Islet of Langerhans (tissue), 1 donor: ENCODE measurements around the gene PJVK.
A peak's percentile ranks its signal among the peaks of the same experiment; 100 is the strongest.

Experiments used
- FAIRE-seq: peaks from one replicate; lab custom pipeline; 2011; peaks lifted over from hg19 to GRCh38; lab: Jason Lieb, UNC

Gene PJVK

DNA sequence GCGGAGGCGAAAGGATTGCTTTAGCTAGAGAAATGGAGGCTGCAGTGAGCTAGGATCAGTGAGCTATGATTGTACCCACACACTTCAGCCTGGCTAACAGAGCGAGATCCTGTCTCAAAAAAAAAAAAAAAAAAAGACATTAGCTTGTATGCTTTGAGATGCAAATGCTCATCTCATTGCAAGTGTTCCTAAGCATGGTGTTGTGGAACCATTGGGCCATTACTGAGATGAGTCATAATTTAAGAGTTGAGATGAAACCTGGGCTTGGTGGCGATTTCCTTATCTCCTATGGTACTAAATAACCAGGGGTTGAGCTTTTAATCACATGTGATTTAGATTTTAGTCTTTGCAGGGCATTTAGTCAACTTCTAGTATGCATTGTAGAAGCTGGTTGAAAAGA, 31.3 kb downstream of the PJVK start:
- peak; percentile 79 for FAIRE-seq

DNA sequence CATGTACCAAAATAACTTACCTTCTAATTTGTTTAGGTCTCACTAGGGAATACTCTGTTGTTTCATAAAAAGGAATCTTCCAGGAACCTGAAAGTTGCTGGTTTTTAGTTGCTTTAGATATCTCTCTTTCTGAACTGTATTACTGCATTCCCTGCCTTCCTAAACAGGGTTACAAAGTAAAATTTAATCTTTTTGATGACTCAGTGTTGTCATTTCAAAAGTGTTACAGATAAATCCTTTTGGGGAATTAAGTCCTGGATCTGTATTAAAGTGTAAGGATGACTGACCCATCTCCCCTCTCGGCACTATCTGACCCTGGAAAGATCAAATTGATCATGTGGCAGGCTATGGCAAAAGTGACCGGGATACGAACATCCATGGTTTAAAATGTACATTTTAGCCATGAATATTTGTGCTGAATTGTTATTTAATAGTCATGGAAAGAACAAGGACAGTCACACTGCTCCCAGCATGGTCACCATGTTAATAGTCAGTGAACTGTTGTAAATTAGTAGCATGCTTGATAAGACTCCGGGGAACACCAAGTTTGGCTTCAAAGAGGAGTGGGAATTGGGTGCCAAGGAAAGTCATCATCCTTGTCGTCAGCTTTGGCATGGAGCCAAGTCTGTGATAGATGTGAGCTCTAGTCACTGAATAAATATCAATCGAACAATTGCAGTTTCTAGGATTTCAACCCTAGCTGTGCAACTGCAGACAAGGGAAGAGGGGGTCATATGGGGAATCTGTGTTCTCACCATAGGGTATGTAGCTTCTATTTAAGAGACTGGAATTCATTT, 33.3 kb downstream of the PJVK start:
- no peak for FAIRE-seq

DNA sequence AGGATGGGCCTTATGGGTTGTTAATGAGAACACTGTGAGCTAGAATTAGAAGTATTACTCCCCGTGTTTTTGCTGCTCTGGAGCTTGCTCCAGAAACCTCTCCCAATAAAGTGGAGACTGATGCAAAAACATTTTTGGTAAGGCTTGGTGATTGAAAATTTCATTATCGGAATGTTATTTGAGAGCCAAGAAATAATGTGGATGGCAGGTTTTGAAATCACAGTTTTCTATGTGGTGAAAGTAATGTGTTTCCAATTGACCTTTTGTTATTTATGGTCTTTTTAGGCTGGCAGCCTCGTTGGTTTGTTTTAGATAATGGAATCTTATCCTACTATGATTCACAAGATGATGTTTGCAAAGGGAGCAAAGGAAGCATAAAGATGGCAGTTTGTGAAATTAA, 34.2 kb downstream of the PJVK start:
- FAIRE-seq: no peak

- FAIRE-seq: no peak
Measured at GRCh38 chr2:178491612-178492011, 40.4 kb downstream of the PJVK start.

- FAIRE-seq: no peak
Measured at GRCh38 chr2:178496049-178496448, 44.9 kb downstream of the PJVK start.

- FAIRE-seq: no peak
Measured at GRCh38 chr2:178498137-178498536, 47.0 kb downstream of the PJVK start.

GRCh38 chr2:178499640-178500039, 48.5 kb downstream of the PJVK start:
- no peak for FAIRE-seq

DNA sequence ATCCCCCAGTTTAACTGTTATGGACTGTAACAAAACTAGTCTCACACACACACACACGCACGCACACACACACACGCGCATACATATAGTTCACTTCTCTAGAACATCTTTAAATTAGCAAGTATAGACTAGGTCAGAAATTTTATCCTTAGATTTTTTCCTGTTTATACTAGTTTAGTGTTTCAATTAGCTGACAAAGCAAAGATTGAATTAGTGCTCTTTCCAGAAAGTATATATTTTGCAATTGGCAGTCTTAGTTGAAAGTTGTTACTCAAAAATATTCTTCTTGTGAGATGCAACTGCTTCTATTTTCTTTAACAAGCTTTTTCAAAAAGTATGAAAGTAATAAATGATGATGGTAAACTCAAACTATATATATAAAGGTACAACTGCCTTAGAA, 51.6 kb downstream of the PJVK start:
- no peak for FAIRE-seq

GRCh38 chr2:178506101-178506500, 54.9 kb downstream of the PJVK start:
- no peak for FAIRE-seq

DNA sequence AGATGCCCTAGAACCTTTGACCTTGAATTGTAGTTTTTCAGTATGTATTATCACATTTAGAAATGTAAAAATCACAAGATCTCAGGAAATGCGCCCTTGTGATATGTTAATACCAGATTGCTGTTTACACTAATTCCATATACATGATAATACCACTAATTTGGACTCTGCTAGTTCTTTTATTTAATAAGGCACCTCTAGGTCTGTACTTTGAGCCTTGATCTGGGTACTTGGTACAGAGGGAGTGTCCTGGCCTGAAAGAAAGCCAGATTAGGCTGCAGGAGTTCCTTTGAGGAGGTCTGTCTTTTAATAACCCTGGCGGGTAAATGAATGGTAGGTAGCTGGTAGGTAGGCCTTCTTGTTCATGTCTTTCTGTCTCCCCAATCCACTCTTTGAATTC, 55.3 kb downstream of the PJVK start:
- FAIRE-seq: no peak

DNA sequence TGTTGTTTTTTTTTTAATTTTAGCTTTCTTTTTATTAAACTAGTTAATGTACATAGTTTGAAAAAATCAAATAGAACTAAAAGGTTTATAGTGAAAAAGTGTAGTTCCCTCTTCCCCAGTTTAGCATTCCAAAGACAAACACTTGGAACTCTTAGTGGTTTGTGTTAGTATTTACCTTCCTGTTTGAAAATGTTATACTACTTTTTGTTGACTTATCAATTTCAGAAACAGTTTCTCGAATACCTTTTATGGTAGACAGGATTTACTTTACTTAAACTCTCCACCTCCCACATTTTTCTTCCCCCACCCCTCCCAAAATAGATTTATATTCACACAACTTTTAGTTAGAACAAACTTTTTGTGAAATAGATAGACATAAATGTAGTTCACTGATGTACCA, 55.8 kb downstream of the PJVK start:
- FAIRE-seq: no peak

DNA sequence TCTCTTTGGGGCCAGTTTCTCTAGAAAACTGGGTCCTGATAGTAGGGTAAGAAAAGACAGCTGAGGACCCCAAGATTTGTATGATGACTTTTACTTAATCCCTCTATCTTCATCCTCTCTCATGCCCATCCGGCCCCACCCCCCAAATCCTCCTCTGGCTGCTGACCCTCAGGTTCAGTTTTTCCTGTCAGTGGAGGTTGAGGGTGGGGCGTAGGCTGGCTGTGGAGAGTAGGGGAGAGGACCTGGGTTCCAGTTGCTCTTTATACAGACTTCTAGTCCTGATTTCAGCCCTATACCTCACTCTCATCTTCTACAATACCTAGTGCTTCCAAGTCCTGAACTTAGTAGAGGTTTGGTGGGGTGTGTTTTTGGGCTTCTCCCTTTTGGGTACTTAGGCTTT, 57.5 kb downstream of the PJVK start:
- FAIRE-seq: no peak

GRCh38 chr2:178510384-178510783, 59.2 kb downstream of the PJVK start:
- no peak for FAIRE-seq
